Ectodermal cell (in vitro differentiated cells): Measurements from ENCODE around the gene SLAMF1.

Experiments used
- H3K27ac ChIP-seq: 2 replicates; pipeline ENCODE4 v1.7.0; 2013; ENCODE audit warnings: mild to moderate bottlenecking, low read depth, low read length; ENCODE audit not compliant: insufficient read depth, poor library complexity, severe bottlenecking
- H3K27me3 ChIP-seq: 2 replicates; pipeline ENCODE4 v1.7.0; 2013; ENCODE audit warnings: mild to moderate bottlenecking, low read length; ENCODE audit not compliant: insufficient read depth, control insufficient read depth, poor library complexity, severe bottlenecking
- H3K36me3 ChIP-seq: one replicate; pipeline ENCODE4 v1.7.0; 2013; ENCODE audit warnings: low read length; ENCODE audit not compliant: control insufficient read depth, insufficient read depth
- H3K4me1 ChIP-seq: one replicate; pipeline ENCODE4 v1.7.0; 2013; ENCODE audit warnings: low read length; ENCODE audit not compliant: control insufficient read depth, insufficient read depth
- H3K4me3 ChIP-seq: 2 replicates; pipeline ENCODE4 v1.7.0; 2013; ENCODE audit warnings: low read depth, low read length, control low read depth; ENCODE audit not compliant: insufficient read depth
- H3K9me3 ChIP-seq: 2 replicates; pipeline ENCODE4 v1.7.0; 2013; ENCODE audit warnings: mild to moderate bottlenecking, low read length, moderate library complexity; ENCODE audit not compliant: control insufficient read depth
- WGBS, 2 experiments: methylation state at CpG; one replicate each; pipeline ENCODE4 v1.1.7; 2013; ENCODE audit warnings: missing lambda C conversion rate in 2 of 2; 5-methylcytosine and 5-hydroxymethylcytosine counted together

The SLAMF1 gene

DNA sequence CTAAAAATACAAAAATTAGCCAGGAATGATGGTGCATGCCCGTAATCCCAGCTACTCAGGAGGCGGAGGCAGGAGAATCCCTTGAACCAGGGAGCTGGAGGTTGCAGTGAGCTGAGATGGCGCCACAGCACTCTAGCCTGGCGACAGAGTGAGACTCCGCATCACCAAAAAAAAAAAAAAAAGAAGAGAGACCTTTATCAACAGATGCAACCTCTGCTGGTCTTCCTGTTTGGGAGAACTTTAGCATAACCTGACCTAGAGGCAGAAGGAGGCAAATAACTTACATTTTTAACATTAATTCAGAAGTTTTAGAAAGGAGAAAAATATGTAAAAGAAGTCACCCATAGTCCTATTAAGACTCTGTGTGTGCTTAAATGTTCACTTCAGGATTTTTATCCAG lies 32.4 kb downstream of the SLAMF1 start:
- H3K4me1 ChIP-seq, result no peaks in the 10 kb centered on the region
- H3K4me3 ChIP-seq, result no peak overlapping the region
- H3K9me3 ChIP-seq, result no peaks in the 10 kb centered on the region
- H3K27me3 ChIP-seq, result no peaks in the 10 kb centered on the region
- H3K36me3 ChIP-seq, result no peaks in the 10 kb centered on the region
- no peak overlapping the region for H3K27ac ChIP-seq
- WGBS, 2 experiments, result 84 to 90% methylated on average over 5 of the region's 5 CpGs

DNA sequence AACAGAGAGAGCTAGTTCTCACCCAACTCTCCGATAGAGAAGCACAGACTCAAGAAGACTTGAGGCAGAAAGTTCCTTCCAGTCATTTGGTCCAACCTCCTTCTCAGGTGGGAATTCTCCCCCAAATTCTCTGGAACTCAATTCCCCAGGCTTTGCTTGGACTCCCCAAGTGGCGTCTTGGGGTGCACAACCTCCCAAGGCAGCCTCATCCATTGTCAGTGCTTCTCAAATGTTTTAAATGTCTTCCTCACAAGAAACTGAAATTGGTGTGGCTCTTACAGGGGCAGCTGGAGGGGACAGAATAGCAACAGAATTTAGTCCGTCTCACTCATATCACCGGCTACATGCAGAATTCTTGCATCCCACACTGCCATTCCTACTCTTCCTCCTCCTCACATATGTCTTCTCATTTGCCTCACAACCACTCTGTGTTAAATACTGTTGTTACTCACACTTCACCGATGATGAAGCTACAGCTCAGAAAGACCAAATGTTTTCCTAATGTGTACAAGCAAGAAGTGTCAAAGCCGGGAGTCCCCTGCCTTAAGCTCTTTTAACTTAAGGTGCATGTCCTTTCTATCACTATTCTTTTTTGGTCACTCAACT lies 34.1 kb downstream of the SLAMF1 start:
- Histone ChIP-seq H3K4me3 (no peak overlapping the region), H3K27ac (no peak overlapping the region), H3K9me3 (no peaks in the 10 kb centered on the region), H3K36me3 (no peaks in the 10 kb centered on the region), H3K27me3 (no peaks in the 10 kb centered on the region), H3K4me1 (no peaks in the 10 kb centered on the region)
- 94 to 95% methylated on average over 6 of the region's 6 CpGs for WGBS, 2 experiments

DNA sequence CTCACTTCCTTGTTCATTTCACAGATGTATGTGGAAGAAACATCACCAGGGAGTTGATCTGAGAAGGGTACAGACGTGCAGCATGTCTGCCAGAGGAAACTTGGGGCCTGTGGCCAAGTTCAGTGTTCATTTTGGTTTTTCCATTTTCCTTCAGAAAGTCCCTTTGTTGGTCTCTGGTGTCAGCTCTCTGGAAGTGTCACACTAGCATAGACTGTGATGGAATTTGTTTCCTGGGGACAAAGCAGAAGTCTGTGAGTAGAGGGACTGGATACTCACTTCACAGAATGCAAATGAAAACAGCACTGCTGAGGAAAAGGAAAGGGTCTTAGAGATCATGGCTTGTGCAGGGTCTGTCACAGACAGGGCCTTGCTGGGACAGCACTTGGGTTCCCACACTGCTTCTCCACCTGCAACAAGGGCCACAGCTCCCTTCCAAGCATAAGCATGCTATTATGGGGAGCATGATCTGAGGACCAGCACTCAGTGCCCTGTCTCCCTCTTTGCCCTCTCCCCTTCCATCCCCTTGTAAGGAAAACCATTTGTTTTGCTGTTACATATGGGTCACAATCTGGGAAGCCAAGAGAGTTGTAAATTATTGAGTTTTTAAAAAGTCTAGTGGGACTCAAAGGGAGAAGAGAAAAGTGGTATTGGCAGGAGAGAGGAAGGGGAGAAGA lies 36.1 kb downstream of the SLAMF1 start:
- WGBS, 2 experiments, result 68 to 95% methylated on average over 1 of the region's 1 CpG
- Histone ChIP-seq H3K27ac (no peak overlapping the region), H3K9me3 (no peaks in the 10 kb centered on the region), H3K36me3 (no peaks in the 10 kb centered on the region), H3K4me3 (no peak overlapping the region), H3K27me3 (no peaks in the 10 kb centered on the region), H3K4me1 (peaks cover 7% of the 10 kb centered on the region)

DNA sequence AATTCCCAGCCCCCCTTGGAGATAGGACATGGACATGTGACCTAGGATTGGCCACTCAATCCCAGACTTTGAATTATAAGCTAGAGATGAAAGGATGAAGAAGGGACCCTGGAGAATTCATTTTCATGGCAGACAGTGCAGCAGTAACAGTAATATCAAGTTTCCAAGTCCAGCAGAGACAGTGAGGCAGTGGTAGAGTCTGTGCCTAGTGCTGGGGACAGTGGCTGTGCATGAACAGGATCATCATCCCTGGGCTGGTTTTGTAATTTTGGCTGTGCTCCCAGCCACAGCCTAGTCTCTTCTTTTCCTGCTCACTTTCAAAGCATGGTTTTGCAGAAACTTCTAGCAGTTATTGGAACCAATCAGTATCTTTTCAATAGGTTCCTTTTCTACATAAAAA lies 37.9 kb downstream of the SLAMF1 start:
- no peaks in the 10 kb centered on the region for H3K27me3 ChIP-seq
- no peak overlapping the region for H3K4me3 ChIP-seq
- no peaks in the 10 kb centered on the region for H3K9me3 ChIP-seq
- H3K27ac ChIP-seq, result no peak overlapping the region
- no peaks in the 10 kb centered on the region for H3K36me3 ChIP-seq
- H3K4me1 ChIP-seq, result peaks cover 7% of the 10 kb centered on the region

DNA sequence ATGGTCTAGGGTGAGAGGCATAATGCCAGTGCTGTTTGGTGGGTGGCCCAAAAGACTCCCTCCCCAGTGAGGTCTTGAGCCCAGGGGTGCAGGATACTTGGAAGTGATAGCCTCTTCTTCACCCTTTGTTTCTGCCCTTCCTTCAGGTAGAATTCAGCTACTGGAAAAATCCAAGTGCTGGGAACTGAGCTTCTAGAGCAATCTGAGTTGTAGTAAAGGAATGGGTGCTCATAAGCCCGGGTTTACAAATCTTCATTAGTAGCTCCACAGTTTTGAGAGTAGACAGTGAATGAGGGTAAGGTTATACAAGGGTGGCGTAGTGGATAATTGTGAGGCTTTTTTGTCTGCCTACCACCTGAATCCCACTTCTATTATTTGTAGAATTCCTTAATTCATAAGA lies 38.3 kb downstream of the SLAMF1 start:
- Histone ChIP-seq H3K9me3 (no peaks in the 10 kb centered on the region), H3K27ac (no peak overlapping the region), H3K36me3 (no peaks in the 10 kb centered on the region), H3K4me1 (peaks cover 7% of the 10 kb centered on the region), H3K4me3 (no peak overlapping the region), H3K27me3 (no peaks in the 10 kb centered on the region)
- 50 to 52% methylated on average over 2 of the region's 2 CpGs for WGBS, 2 experiments

DNA sequence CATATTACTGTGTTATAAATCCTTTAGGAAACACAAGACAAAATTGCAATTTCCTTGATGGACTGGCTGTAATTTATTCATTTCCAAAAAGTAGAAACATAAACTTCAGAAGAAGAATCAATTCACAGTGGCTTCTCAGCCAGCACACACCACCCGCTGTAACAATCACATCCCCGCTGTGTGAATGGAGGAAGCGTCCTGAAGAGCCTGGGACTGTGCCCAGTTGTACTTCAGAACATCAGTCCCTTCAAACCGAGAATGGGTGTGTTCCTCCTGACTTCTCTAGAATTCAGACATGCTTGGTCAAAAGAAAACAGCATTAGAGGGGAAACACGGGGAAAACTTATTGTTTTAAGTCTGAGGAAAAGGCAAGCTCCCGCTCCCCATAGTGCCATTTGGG lies 38.8 kb downstream of the SLAMF1 start:
- Histone ChIP-seq H3K4me1 (peaks cover 7% of the 10 kb centered on the region), H3K27me3 (no peaks in the 10 kb centered on the region), H3K4me3 (no peak overlapping the region), H3K27ac (no peak overlapping the region), H3K36me3 (no peaks in the 10 kb centered on the region), H3K9me3 (no peaks in the 10 kb centered on the region)
- 84 to 90% methylated on average over 6 of the region's 6 CpGs for WGBS, 2 experiments

DNA sequence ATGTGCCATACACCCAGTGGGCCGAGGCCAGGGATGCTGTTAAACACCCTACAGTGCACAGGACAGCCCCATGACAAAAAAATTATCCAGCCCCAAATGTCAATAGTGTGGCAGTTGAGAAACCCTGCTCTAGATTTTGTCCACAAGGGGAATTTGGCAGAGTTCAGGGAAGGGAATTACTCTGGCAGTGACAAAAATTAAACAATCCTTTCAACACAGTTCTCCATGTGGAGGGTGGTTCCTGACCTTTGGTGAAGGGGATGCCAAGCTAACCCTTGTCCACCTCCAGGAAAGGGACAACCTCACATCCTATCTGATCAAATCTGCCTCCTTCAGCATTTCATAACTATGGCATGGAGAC lies 39.2 kb downstream of the SLAMF1 start:
- no peak overlapping the region for H3K27ac ChIP-seq
- H3K36me3 ChIP-seq, result no peaks in the 10 kb centered on the region
- H3K9me3 ChIP-seq, result no peaks in the 10 kb centered on the region
- H3K27me3 ChIP-seq, result no peaks in the 10 kb centered on the region
- H3K4me3 ChIP-seq, result no peak overlapping the region
- H3K4me1 ChIP-seq, result peaks cover 7% of the 10 kb centered on the region
- WGBS, 2 experiments, result 85 to 93% methylated on average over 1 of the region's 1 CpG

DNA sequence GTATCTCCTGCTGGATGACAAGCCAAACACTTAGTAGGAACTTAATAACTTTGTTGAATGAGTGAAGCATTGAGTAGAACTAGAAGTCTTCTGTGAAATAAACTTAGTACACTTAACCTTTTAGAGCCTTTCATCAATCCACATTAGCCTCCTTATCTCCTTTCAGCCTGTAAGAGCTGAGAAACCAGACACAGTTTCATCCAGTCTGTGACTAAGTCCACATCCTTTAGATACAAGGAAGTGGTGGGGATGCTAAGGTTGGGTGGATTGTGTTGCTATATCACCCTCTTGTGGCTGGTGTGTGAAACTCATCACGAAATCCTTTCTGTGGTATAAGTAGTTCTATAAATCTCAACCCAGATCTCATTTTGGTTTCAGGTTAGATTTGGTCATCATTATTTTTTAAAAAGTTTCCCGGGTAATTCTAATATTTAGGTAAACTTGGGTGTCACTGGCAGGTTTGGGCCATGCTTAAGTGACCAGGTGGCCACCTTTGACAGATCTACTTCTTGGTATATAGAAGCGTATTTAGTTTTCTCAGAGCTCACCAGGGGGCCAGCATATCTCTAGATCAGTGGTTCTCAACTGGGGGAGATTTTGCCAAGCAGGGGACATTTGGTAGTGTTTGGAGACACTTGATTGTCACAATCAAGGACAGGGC lies 39.7 kb downstream of the SLAMF1 start:
- Histone ChIP-seq H3K36me3 (no peaks in the 10 kb centered on the region), H3K27me3 (no peaks in the 10 kb centered on the region), H3K27ac (no peak overlapping the region), H3K4me3 (no peak overlapping the region), H3K4me1 (peaks cover 7% of the 10 kb centered on the region), H3K9me3 (no peaks in the 10 kb centered on the region)
- 39 to 50% methylated on average over 2 to 3 of the region's 3 CpGs for WGBS, 2 experiments

DNA sequence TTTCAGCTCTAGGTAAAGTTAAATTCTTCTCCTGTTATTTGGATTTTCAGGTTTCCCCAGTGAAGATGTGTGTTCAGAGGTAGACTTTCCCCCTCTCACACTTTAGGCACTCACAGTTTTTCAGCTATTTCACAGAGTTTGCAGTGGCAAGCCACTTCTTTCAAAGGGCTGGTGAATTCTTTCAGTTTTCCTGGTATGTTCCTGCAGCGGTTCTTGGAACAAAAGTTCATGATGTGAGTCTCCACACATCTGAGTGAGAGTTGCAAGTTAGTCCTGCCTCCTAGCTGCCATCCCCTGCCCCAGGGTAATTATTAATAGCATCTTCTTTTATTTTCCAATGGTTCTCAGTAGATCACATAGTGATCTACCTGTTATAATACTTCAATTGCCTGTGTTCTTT lies 40.2 kb downstream of the SLAMF1 start:
- Histone ChIP-seq H3K4me3 (no peak overlapping the region), H3K27ac (no peak overlapping the region), H3K27me3 (no peaks in the 10 kb centered on the region), H3K36me3 (no peaks in the 10 kb centered on the region), H3K9me3 (no peaks in the 10 kb centered on the region), H3K4me1 (peaks cover 7% of the 10 kb centered on the region)
- 89 to 90% methylated on average over 1 of the region's 1 CpG for WGBS, 2 experiments

DNA sequence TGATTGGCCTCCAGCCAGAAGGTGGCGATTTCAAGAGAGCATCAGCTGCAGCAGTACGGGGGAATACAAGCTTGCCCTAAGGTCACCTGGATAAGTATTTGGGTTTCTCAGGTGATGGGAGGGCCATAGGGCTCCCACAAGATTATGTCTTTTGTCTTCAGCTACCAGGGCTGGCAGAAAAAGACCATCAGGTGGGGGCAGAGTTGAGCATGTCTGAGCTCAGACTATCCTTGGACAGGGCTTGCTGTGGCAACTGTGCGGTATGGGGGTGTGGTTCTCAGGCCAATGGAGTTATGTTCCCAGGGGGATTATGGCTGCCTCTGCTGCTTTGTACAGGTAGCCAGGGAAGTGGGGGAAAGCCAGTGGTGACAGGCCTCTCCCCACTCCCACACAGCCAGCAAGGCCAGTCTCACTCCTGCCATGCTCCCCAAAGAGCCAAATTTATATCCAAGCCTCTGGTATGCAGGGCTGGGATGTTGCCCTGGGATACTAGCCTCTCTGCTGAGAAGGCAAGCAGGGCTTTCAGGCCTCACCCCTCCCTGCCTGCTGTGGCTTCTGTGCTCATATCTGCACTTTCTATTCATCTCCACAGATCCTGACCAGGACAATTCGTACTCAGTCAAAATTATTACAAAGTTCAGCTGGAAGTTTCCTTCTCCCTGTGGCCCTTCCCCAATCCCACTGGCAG lies 40.9 kb downstream of the SLAMF1 start:
- H3K27ac ChIP-seq, result no peak overlapping the region
- 95 to 96% methylated on average over 4 of the region's 4 CpGs for WGBS, 2 experiments
- no peak overlapping the region for H3K4me3 ChIP-seq

More for the DNA sequence above, 40.9 kb downstream of the SLAMF1 start:
- no peaks in the 10 kb centered on the region for H3K27me3 ChIP-seq
- no peaks in the 10 kb centered on the region for H3K36me3 ChIP-seq
- H3K9me3 ChIP-seq, result no peaks in the 10 kb centered on the region
- H3K4me1 ChIP-seq, result peaks cover 7% of the 10 kb centered on the region
